Muscle layer of colon (tissue), 2 donors: ENCODE data around the gene QRICH2.
"Not testable (repeated sequence)": the region's sequence is repeated elsewhere in the genome, so short reads cannot be mapped to it uniquely, and the experiment has no call there.

Source experiments
- H3K27ac ChIP-seq: one replicate; pipeline ENCODE4 v1.7.0; 2013; ENCODE audit warnings: low read depth, mild to moderate bottlenecking, low read length, moderate library complexity
- H3K27me3 ChIP-seq, 2 donors: one replicate each; pipeline ENCODE4 v1.7.0; 2013; ENCODE audit warnings: low read length in 2 of 2, mild to moderate bottlenecking in 2 of 2; ENCODE audit not compliant: insufficient read depth in 2 of 2, control insufficient read depth in 1 of 2
- H3K36me3 ChIP-seq: one replicate; pipeline ENCODE4 v1.7.0; 2013; ENCODE audit warnings: mild to moderate bottlenecking, low read length; ENCODE audit not compliant: insufficient read depth
- H3K4me1 ChIP-seq: one replicate; pipeline ENCODE4 v1.7.0; 2013; ENCODE audit warnings: mild to moderate bottlenecking, low read length; ENCODE audit not compliant: insufficient read depth
- H3K4me3 ChIP-seq, 2 donors: one replicate each; pipeline ENCODE4 v1.7.0; 2013; ENCODE audit warnings: low read length in 2 of 2, low read depth in 1 of 2, mild to moderate bottlenecking in 1 of 2, moderate library complexity in 1 of 2
- H3K9ac ChIP-seq: one replicate; pipeline ENCODE4 v1.7.0; 2013; ENCODE audit warnings: low read length
- H3K9me3 ChIP-seq: one replicate; pipeline ENCODE4 v1.7.0; 2013; ENCODE audit warnings: mild to moderate bottlenecking, low read length
- donor health status: abdominal sarcoma.
- donor health status: Adenocarcinoma of cecum.

QRICH2 gene

DNA sequence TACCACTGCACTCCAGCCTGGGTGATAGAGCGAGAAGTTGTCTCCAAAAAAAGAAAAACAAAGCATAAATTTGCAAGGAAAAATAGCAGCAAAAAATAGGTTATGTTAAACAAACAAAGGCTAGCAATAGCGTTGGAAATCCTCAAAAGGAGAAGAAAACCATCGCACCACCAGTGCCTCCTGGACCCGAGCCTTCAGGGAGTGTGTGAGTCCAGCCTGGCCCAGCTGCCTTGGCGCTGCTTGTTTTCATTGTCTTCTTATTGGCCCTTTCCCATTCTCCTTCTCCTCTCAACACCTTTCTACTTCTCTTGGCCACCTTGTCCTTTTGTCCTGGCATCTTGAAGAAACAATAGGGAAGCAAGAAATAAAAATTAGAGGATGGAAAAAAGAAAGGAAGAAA, 47.4 kb downstream of the QRICH2 start:
- Histone ChIP-seq H3K4me1 (peaks cover 8% of the 10 kb centered on the region), H3K9me3 (no peaks in the 10 kb centered on the region), H3K9ac (no peak overlapping the region), H3K27me3 (no peaks in the 10 kb centered on the region), H3K4me3 (no peak overlapping the region), H3K36me3 (no peaks in the 10 kb centered on the region), H3K27ac (no peak overlapping the region)

DNA sequence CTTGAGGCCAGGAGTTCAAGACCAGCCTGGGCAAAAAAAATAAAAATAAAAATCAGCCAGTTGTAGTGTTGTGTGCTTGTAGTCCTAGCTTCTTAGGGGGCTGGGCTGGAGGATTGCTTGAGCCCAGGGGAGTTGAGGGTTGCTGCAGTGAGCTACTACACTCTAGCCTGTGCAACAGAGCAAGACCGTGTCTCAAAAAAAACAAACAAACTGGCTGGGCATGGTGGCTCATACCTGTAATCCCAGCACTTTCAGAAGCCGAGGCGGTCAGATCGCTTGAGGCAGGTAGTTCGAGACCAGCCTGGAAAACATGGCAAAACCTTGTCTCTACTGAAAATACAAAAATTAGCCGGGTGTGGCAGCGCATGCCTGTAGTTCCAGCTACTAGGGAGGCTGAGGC, 47.9 kb downstream of the QRICH2 start:
- peaks cover 8% of the 10 kb centered on the region for H3K4me1 ChIP-seq
- H3K9ac ChIP-seq: no peak overlapping the region
- no peak overlapping the region for H3K4me3 ChIP-seq
- H3K27me3 ChIP-seq: no peaks in the 10 kb centered on the region
- no peaks in the 10 kb centered on the region for H3K36me3 ChIP-seq
- no peaks in the 10 kb centered on the region for H3K9me3 ChIP-seq
- H3K27ac ChIP-seq: no peak overlapping the region

DNA sequence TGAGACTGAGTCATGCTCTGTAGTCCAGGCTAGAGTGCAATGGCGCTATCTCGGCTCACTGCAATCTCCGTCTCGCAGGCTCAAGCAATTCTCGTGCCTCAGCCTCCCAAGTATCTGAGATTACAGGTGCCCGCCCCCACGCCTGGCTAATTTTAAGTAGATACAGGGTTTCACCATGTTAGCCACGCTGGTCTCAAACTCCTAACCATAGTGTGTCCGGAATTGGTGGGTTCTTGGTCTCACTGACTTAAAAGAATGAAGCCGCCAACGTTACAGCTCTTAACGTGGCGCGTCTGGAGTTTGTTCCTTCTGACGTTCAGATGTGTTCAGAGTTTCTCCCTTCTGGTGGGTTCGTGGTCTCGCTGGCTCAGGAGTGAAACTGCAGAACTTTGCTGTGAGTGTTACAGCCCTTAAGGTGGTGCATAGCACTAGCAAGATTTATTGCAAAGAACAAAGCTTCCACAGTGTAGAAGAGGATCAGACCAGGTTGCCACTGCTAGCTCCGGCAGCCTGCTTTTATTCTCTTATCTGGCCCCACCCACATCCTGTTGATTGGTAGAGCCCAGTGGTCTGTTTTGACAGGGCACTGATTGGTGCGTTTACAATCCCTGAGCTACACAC, 51.5 kb downstream of the QRICH2 start:
- H3K9ac ChIP-seq, H3K4me3 ChIP-seq, H3K4me1 ChIP-seq, H3K36me3 ChIP-seq, H3K9me3 ChIP-seq, H3K27me3 ChIP-seq, H3K27ac ChIP-seq: not testable (repeated sequence)

DNA sequence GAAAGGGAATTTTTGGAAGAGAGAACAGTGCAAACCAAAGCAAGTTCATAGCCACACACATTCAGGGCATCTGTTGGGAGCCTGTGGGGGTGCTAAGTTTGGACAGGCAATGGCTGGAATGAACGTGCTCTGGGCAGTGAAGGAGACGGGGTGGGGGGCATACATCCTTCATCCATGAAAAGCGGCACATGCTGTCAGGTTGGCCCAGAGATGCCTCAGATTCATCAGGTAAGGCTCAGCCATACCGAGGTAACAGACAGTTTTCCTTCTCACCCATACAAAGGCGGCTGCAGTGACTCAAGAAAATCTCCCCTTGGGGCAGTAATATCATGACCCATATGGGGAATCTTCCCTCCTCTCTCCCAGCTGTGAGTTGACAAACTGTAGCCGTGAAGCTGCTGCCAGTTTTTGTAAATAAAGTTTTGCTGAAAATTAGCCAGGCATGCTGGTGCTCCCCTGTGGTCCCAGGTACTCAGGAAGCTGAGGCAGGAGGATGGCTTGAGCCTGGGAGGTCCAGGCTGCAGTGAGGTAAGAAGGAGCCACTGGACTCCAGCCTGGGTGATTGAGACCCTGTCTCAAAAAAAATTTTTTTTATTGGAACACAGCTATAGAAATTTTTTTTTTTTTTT, 52.2 kb downstream of the QRICH2 start:
- H3K9ac ChIP-seq: no peak overlapping the region
- peaks cover 6% of the 10 kb centered on the region for H3K4me1 ChIP-seq
- no peak overlapping the region for H3K4me3 ChIP-seq
- H3K36me3 ChIP-seq: no peaks in the 10 kb centered on the region
- H3K9me3 ChIP-seq: no peaks in the 10 kb centered on the region
- no peaks in the 10 kb centered on the region for H3K27me3 ChIP-seq
- H3K27ac ChIP-seq: no peak overlapping the region

DNA sequence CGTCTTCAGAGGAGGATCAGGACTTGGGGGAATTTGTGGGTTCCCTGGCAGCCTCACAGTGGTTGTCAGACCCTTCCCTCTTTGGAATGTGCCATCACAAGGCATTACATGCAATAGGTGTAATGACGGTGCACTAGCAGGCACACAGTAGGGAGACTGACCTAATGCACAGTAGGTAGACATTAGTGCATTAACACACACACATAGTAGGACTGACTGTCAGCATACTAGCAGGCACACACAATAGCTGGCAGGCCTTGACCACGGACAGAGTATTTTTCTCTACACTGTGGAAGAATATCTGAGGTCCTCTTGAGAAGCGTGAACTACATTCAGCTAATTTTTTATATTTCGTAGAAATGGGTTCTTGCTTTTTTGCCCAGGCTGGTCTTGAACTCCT, 53.8 kb downstream of the QRICH2 start:
- Histone ChIP-seq H3K27me3 (no peaks in the 10 kb centered on the region), H3K36me3 (no peaks in the 10 kb centered on the region), H3K27ac (no peak overlapping the region), H3K9me3 (no peaks in the 10 kb centered on the region), H3K4me1 (peaks cover 6% of the 10 kb centered on the region), H3K4me3 (no peak overlapping the region), H3K9ac (no peak overlapping the region)

DNA sequence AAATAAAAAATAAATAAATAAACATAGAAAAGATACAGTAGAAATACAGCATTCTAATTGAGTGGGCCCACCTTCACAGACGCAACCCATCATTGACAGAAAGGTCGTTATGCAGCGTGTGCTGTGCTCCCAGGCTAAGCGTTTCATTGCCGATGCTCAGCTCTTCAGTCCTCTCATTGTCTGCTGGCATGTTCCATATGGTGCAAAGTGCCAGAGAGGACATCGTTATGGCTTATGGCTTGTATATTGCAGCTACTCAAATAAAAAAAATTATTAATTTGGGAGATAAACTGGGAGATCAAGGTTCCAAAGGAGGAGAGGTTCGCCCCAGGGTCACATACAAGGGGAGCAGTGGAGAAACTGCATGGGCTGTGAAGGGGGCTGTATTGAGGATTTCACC, 54.2 kb downstream of the QRICH2 start:
- Histone ChIP-seq H3K27me3 (no peaks in the 10 kb centered on the region), H3K4me3 (no peak overlapping the region), H3K27ac (no peak overlapping the region), H3K36me3 (no peaks in the 10 kb centered on the region), H3K4me1 (peaks cover 6% of the 10 kb centered on the region), H3K9me3 (no peaks in the 10 kb centered on the region), H3K9ac (no peak overlapping the region)

DNA sequence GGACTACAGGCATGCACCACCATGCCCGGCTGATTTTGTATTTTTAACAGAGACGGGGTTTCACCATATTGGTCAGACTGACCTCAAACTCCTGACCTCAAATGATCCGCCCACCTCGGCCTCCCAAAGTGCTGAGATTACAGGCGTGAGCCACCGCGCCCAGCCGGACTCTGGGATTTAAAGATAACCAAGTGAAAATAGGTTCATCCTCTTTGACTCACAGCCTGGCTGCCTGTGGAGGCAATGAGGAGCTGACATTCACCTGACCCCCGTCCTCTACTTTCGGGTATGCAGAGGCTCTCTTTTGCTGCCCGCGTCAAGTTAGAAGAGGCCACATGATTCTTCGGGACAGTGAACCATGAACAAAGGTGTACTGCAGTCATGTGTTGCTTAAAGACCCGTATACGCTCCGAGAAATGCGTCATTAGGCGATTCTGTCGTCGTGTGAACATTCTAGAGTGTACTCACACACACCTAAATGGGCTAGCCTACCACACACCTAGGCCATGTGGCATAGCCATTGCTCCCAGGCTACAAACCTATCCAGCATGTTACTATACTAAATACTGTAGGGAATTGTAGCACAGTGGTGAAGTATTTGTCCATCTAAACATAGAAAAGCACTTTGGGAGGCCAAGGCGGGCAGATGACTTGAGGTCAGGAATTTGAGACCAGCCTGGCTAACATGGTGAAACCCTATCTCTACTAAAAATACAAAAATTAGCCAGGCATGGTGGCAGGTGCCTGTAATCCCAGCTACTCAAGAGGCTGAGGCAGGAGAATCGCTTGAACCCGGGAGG, 54.9 kb downstream of the QRICH2 start:
- not testable (repeated sequence) for H3K27me3 ChIP-seq, H3K9me3 ChIP-seq, H3K4me3 ChIP-seq, H3K27ac ChIP-seq, H3K9ac ChIP-seq, H3K36me3 ChIP-seq, H3K4me1 ChIP-seq

DNA sequence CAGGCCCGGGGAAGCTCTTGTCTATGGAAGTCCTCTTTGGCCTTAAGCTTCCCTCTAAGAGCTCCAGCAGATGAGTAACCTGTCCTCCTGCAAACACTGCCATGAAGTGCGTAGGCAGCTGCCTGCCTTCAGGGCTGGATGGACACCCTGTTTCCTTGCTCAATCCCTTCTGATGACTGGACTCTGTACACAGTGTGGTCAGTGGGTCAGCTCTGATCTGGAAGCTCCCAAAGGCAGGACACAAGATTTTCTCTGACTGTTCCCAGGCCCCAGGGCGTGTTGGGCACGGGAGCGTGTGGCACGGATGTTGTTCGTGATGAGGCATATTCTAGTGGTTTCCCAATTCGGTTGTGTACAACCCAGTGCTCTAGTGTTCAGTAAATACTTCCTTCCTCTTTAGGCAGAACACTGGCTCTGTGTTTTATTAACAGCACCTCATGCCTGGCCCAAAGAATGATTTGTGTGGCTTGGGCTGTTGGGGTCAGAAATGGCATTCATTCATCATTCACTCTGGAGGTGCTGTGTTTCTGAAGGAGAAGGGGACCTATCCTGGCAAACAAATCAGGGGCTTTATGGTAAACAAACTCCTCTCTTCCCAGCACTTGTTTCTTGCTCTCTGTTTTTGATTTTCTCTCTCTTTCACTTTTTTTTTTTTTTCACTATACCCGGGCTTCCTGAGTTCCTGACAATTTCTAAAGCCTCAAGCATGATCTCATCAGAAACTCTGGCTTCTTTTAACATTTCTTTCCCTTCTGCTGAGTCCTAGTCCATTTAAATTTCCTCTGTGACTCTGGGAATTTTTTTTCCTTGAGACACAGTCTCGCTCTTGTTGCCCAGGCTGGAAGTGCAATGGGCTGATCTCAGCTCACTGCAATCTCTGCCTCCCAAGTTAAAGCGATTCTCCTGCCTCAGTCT, 55.8 kb downstream of the QRICH2 start:
- H3K9ac ChIP-seq: no peak overlapping the region
- H3K4me3 ChIP-seq: no peak overlapping the region
- peak overlapping the region; percentile 44 for H3K27ac ChIP-seq
- no peaks in the 10 kb centered on the region for H3K9me3 ChIP-seq
- H3K36me3 ChIP-seq: no peaks in the 10 kb centered on the region
- H3K4me1 ChIP-seq: peaks cover 6% of the 10 kb centered on the region
- no peaks in the 10 kb centered on the region for H3K27me3 ChIP-seq

DNA sequence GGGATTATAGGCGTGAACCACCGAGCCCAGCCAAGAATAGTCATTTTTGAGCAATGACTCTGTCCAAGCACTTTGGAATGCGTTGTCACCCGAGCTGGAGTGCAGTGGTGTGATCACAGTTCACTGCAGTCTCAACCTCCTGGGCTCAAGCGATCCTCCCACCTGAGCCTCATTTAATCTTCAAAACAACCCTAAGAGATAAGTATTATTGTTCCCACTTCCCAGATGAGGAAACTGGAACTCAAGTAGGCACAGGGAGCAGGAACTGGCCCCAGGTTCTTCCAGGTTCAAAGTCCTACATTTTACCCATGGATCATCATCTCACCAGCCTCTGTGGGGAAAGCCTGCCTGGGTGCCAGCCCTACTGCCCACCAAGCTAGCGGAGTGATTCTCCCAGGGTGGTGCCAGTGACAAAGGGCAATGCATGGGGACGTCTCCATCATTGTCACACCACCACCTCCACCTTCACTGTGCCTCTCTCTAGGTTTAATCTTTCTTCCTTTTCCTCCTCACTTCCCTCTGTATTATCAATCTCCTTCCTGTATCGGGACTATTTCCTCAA, 56.5 kb downstream of the QRICH2 start:
- H3K4me3 ChIP-seq: no peak overlapping the region
- no peak overlapping the region for H3K27ac ChIP-seq
- H3K27me3 ChIP-seq: no peaks in the 10 kb centered on the region
- H3K9me3 ChIP-seq: no peaks in the 10 kb centered on the region
- H3K4me1 ChIP-seq: peaks cover 6% of the 10 kb centered on the region
- H3K36me3 ChIP-seq: no peaks in the 10 kb centered on the region
- no peak overlapping the region for H3K9ac ChIP-seq

DNA sequence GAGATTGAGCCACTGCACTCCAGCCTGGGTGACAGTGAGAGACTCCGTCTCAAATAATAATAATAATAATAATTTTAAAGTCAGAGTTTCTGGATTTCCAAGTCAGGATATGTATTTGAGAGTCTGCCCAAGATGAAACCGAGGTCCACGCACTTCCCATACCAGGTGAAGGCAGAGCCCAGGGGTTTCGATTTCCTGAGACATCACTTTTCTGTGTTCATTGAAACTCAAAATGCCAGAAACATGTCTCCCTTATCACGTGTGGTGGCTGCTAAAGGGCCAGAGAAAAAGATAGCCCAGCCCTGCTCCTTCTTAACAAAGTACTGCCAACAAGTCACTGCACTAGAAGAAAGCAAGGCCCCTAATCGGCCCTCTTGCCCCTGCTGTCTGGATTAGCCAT, 57.9 kb downstream of the QRICH2 start:
- Histone ChIP-seq H3K4me1 (peaks cover 6% of the 10 kb centered on the region), H3K4me3 (no peak overlapping the region), H3K9me3 (no peaks in the 10 kb centered on the region), H3K27me3 (no peaks in the 10 kb centered on the region), H3K9ac (no peak overlapping the region), H3K36me3 (no peaks in the 10 kb centered on the region), H3K27ac (no peak overlapping the region)
